Measurements from ENCODE around the gene STAT3.

DNA sequence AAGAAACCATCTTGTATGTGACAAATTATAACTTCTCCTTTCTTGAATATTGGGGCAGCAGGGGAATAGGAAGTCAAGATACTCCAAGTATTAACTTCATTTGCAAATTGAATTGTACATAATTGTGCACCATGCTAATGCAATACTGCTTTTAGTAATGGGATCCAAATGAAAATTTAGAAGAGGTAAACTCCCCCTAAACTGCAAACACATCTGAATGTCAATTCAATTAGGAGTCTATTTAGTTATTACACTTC, 116.5 kb downstream of the STAT3 start:
- TF ChIP-seq, protein P1, sequence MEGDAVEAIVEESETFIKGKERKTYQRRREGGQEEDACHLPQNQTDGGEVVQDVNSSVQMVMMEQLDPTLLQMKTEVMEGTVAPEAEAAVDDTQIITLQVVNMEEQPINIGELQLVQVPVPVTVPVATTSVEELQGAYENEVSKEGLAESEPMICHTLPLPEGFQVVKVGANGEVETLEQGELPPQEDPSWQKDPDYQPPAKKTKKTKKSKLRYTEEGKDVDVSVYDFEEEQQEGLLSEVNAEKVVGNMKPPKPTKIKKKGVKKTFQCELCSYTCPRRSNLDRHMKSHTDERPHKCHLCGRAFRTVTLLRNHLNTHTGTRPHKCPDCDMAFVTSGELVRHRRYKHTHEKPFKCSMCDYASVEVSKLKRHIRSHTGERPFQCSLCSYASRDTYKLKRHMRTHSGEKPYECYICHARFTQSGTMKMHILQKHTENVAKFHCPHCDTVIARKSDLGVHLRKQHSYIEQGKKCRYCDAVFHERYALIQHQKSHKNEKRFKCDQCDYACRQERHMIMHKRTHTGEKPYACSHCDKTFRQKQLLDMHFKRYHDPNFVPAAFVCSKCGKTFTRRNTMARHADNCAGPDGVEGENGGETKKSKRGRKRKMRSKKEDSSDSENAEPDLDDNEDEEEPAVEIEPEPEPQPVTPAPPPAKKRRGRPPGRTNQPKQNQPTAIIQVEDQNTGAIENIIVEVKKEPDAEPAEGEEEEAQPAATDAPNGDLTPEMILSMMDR (conservative IDR thresholded peaks at IDR 0.05), result no peak
- TF ChIP-seq EZH2 (IDR thresholded peaks at IDR 0.05; ENCODE audit: low read depth), result no peak

All from PC-9 (cell line).